GM12875 (cell line): ENCODE results near the gene RAB28.
"Not testable (repeated sequence)": the region's sequence is repeated elsewhere in the genome, so short reads cannot be mapped to it uniquely, and the experiment has no call there.

Experiments
- H3K4me3 ChIP-seq: one replicate; pipeline ENCODE4 v1.5.1; 2011; ENCODE audit warnings: low read depth, low read length, control low read depth
- TF ChIP-seq, protein P1 (sequence below): IDR thresholded peaks from 2 replicates; pipeline ENCODE4 v1.5.1; 2011; ENCODE audit warnings: low read depth, mild to moderate bottlenecking, control low read depth, inconsistent platforms, low read length, moderate library complexity, borderline replicate concordance; ENCODE audit not compliant: insufficient read depth

The RAB28 gene

DNA sequence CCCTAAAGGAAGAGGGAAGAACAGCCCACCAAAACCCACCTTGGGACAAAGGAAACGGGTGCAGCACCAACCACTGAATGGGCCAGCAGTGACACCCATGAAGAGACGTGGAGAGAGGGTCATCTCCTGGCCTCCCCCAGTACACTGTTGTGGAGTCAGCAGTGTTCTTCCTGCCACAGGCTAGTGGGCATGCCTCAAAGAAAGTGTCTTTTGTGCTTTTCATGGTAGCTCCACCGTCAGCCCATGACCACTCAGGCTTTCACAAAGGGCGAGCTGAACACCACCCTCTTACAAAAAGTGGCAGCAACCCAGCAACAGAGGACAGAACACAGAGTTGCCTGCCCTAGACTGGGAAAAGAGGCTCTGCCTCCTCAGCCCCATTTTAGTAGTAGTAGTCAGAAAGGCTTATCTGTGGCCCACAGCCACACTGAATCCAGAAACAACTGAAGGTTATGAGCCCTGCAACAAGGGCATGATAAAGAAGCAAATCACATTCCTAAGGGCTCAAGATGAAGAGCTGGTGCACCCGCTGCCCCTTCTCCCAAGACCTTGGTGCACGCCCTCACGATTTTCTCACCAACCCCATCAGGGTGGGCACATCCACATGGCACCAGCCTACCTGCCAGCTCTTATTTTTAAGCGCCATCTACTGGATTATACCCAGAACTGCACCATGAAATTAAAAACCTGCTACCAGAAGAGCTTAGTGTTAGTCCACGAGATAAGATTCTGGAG is 53.1 kb downstream of the RAB28 start:
- TF ChIP-seq, protein P1, sequence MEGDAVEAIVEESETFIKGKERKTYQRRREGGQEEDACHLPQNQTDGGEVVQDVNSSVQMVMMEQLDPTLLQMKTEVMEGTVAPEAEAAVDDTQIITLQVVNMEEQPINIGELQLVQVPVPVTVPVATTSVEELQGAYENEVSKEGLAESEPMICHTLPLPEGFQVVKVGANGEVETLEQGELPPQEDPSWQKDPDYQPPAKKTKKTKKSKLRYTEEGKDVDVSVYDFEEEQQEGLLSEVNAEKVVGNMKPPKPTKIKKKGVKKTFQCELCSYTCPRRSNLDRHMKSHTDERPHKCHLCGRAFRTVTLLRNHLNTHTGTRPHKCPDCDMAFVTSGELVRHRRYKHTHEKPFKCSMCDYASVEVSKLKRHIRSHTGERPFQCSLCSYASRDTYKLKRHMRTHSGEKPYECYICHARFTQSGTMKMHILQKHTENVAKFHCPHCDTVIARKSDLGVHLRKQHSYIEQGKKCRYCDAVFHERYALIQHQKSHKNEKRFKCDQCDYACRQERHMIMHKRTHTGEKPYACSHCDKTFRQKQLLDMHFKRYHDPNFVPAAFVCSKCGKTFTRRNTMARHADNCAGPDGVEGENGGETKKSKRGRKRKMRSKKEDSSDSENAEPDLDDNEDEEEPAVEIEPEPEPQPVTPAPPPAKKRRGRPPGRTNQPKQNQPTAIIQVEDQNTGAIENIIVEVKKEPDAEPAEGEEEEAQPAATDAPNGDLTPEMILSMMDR, result 0 out of 2 replicates have a peak, but pooled peaks have one; percentile 25
- no peak overlapping the region for H3K4me3 ChIP-seq

DNA sequence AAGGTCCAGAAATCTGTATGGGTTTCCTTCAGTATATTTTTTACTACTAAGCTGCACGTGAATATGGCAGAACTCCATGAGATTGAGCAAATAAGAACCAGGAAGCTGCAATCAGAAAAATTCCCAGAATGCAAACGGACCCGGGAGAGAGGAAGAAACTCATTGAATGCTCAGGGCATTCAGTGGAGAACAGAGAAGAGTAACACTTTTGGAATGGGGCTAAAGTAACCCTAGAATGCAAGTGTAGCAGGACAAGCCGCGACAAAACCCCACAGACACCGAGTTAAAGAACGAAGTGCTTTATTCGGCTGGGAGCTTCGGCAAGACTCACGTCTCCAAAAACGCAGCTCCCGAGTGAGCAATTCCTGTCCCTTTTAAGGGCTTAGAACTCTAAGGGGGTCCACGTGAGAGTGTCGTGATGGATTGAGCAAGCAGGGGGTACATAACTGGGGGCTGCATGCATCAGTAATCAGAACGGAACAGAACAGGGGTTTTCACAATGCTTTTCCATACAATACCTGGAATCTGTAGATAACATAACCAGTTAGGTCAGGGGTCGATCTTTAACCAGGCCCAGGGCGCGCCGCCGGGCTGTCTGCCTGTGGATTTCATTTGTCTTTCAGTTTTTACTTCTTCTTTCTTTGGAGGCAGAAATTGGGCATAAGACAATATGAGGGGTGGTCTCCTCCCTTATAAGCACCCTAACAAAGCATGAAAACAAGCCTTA is 56.4 kb downstream of the RAB28 start:
- no peak overlapping the region for H3K4me3 ChIP-seq
- TF ChIP-seq, protein P1, result no peak

DNA sequence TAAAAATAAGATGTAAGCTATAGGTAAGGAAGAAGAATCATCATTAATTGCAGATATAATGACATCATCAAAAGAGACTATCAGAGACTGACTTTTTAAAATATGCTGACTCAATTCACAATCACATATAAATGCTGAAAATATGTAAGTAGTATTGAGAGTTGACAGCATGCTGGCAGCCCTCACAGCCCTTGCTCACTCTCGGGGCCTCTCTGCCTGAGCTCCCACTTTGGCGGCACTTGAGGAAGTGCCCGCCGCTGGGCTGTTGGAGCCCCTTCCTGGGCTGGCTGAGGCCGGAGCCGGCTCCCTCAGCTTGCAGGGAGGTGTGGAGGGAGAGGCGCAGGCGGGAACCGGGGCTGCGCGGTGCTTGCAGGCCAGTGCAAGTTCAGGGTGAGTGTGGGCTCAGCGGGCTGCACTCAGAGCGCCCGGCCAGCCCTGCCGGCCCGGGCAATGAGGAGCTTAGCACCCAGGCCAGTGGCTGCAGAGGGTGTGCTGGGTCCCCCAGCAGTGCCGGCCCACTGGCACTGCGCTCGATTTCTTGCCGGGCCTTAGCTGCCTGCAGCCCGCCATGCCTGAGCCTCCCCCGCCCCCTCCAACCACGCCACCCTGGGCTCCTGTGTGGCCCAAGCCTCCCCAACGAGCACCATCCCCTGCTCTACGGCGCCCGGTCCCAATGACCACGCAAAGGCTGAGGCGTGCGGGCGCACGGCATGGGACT is 68.9 kb downstream of the RAB28 start:
- no peak overlapping the region for H3K4me3 ChIP-seq
- TF ChIP-seq, protein P1, result no peak

DNA sequence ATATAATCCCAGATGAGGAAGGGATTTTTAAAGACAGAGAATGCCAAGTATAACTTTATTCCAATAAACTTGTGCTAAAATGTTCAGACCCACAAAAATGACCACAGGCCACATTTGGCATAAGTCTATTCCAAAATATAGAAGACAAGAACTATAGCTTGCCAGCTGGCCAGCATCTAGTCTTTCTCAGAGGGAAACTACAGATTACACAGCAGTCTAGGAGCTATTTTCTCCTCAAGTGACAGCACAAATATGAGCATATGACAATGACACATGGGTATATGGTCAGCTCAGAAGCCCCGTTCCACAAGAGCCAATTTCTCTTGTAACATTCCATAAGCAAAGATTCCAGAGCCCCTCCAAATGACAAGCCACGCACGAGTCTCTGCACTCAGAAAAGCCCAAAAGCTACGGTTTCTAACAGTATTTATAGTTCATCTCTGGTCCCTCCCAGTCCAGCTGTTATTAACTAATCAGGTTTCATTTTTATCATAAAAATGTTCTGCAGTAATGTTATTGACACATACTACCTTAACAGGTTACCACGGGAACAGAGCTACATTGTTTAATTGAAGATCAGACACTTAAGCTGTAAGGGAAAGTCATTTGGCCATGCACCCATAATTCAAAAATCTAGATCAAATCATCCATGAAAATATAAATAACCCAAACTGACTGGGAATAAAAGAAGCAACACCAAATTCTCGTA is 70.3 kb downstream of the RAB28 start:
- H3K4me3 ChIP-seq, result no peak overlapping the region
- TF ChIP-seq, protein P1, result no peak

DNA sequence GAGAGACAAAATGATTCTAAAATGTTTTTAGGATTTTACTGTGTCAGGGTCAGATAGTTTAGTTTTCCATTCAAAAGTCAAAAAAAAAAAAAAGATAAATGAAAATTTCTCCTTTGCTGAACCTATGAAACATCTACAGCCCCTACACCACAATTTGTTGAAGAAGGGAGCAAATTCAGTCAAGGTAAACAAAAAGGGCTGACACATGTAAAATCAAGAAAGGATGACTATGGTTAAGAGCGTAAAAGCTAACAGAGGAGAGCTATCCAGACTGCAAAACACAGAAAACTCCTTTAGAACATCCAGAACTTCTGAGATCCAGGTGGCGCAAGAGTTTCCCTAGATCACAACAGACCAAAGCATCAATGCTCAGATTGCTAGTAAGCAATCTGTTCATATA is 72.2 kb downstream of the RAB28 start:
- TF ChIP-seq, protein P1, result no peak
- no peak overlapping the region for H3K4me3 ChIP-seq

DNA sequence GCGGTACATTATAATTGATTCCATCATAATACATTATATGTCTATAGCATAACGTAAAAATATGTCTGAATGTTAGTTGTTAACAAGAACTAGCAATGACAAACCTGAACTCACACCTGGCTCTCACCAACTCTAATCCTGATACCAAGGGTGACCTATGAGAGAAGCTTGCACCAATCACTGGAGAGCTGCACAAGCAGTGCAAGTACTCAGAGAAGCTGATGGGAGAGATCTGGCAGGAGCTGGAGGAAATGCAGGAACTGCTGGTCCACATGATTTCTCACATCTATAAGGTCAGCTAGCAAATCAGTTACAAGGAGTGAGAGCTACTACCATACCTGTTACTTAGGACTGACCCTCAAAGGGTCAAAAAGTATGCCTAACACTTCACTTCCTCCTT is 74.8 kb downstream of the RAB28 start:
- TF ChIP-seq, protein P1, result no peak
- H3K4me3 ChIP-seq, result no peak overlapping the region

DNA sequence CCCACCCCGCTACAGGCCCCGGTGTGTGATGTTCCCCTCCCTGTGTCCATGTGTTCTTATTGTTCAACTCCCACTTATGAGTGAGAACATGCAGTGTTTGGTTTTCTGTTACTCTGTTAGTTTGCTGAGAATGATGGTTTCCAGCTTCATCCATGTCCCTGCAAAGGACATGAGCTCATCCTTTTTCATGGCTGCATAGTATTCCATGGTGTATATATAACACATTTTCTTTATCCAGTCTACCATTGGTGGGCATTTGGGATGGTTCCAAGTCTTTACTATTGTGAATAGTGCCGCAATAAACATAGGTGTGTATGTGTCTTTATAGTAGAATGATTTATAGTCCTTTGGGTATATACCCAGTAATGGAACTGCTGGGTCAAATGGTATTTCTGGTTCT is 78.0 kb downstream of the RAB28 start:
- not testable (repeated sequence) for H3K4me3 ChIP-seq
